GM19023 (cell line): ENCODE data around the gene DEAF1.
A peak's percentile ranks its signal among the peaks of the same experiment; 100 is the strongest.
"Not testable (repeated sequence)": the region's sequence is repeated elsewhere in the genome, so short reads cannot be mapped to it uniquely, and the experiment has no call there.

Source experiments
- ATAC-seq: cut with Tn5 transposase; IDR thresholded peaks from one replicate; pipeline ENCODE4 v1.9.1; 2021; ENCODE audit warnings: mild to moderate bottlenecking, moderate library complexity; ENCODE audit not compliant: unreplicated experiment

DEAF1 gene

GRCh38 chr11:701741-702461 is 6.9 kb upstream of the DEAF1 start:
- ATAC-seq, result no peak

- no peak for ATAC-seq
Observed at GRCh38 chr11:699753-700152, 4.7 kb upstream of the DEAF1 start.

DNA sequence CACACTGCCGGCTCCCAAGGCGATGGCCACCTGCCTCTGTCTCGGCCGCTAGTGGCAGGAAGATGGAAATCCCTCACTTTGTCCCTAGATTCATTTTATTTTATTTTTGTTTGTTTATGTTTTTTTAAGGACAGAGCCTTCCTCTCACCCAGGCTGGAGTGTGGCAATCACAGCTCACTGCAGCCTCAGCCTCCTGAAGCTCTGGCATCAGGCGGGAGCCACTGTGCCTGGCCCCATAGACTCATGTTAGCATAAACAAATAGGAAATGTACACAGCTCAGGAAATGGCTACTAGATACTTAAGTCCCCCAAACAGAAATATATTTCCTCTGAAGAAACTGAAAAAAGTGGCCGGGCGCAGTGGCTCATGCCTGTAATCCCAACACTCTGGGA is 4.1 kb upstream of the DEAF1 start:
- ATAC-seq, result no peak

DNA sequence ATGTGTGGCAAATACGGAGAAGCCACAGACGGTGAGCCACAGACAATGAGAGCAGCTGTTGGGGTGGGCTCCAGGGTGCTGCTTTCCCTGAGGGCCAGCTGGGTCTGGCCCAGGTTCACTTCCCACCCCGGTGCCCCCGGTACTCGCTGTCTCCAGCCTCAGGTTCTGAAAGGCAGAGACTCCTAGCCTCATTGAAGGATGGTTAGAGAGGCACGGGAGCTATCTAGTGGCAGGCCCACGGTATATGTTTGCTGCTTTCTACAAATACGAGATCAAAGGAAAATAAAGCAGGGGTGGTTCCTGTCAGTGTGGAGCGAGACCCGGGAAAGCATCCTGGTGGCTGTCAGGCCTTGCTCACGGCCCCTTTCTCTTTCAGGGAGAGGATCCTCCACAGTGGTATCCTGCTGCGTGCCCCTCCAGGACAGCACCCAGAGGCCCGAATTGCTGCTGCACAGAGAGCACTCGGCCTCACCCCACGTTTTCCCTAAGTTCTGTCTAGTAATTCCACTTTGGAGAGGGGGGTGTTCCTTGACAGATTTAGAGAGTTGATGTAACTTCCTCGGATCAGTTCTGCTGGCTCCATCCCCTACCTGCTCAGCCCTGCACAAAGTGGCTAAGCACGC is 3.6 kb upstream of the DEAF1 start:
- ATAC-seq, result no peak

- ATAC-seq, result no peak
Observed at GRCh38 chr11:697811-698311, 2.8 kb upstream of the DEAF1 start.

DNA sequence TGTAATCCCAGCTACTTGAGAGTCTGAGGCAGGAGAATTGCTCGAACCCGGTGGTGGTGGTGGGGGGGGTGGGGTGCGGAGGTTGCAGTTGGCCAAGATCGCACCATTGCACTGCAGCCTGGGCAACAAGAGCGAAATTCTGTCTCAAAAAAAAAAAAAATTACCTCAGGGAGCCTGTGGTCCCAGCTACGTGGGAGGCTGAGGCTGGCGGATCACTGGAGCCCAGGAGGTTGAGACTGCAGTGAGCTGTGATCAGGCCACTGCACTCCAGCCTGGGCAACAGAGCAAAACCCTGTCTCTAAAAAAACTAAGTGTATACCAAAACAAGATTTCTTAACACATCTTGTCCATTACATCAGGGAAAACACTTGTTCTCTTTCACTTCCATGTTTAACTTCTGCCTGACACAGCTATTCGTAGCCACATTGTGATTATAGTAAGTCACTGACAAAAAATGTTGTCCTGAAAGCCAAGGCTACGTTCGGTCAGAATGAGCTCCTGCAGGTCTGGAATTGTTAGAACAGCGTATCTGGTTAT is 2.0 kb upstream of the DEAF1 start:
- ATAC-seq, result no peak

DNA sequence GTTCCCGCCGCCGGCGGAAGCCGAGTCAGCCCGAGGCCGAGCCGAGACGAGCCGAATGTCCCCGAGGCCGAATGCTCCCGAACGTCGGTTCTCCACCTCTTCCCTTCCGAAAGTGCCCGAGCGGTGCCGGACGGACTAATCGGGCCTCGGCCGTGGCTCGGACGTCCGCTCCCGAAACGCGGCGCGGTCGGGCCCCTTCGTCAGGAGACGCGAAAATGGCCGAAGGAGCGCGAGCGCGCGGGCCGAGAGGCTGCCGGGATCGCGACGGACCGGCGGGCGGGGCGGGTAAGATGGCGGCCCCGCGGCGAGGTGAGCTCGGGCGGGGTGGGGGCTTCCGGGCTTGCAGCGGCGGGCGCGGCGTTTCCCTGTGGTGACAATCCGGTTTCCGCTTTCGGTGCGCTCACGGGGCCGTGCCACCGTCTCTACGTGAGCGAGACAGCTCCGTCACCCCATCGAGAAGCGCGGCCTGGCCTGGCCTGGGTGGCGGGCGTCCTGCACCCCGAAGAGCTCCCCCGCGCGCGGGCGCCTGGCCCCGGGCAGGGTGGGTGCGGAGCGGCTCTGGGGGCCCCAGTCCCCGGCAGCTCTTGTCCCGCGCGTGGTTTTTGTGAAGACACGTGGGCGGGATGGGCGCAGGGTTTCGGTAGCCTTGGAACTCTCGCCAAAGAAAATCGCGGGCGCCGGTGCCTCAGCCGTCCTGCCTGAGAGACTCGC is 671 bp upstream of the DEAF1 start, which contains the start of gene TMEM80:
Gene TMEM80, plus strand, starts transcription at position 279 of the 711 bp plus-strand sequence. Its CDS starts 12 bp downstream, at position 291.
- peak; percentile 69 for ATAC-seq

- ATAC-seq, result no peak
Observed at GRCh38 chr11:695288-695537, 191 bp upstream of the DEAF1 start.

- no peak for ATAC-seq
Observed at GRCh38 chr11:693887-694562, 997 bp downstream of the DEAF1 start.

GRCh38 chr11:693415-693831 is 1.6 kb downstream of the DEAF1 start:
- no peak for ATAC-seq

DNA sequence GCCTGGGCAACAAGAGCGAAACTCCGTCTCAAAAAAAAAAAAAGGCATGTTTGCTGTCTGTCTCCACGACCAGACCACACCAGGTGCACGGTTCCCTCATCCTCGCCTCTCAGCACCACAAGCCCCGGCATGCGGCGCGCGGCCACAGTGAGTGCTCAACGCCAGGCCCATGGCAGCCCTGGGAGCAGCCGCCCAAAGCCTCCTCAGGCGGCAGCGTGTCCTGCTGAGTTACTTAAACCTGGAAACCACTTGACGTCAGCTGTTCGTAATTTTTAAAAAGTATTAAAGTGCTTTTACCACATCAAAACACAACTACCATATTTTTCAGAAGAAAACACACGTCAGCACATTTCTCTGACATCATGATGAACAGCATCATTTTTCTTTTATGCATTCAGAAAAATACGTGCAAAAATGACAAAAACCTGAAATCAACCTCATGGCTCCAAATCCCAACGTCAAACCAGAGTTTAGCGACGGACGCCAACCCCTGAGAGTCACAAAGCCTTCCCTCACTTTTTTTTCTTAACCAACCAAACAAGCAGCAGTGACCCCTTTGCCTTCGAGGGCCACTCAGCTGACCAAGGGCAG is 2.1 kb downstream of the DEAF1 start:
- ATAC-seq, result no peak

- ATAC-seq, result no peak
Observed at GRCh38 chr11:691710-692590, 3.1 kb downstream of the DEAF1 start.

- ATAC-seq, result no peak
Observed at GRCh38 chr11:690738-691633, 4.0 kb downstream of the DEAF1 start.

DNA sequence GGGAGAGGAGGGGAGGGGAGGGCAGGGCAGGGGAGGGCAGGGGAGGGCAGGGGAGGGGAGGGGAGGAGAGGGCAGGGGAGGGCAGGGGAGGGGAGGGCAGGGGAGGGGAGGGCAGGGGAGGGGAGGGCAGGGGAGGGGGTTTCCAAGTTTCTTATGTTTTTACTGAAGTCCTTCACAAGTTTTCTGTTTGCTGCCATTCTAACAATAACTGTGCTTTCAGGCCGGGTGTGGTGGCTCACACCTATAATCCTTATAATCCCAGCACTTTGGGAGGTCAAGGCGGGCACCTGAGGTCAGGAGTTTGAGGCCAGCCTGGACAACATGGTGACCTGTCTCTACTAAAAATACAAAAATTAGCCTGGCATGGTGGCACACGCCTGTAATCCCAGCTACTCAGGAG is 4.8 kb downstream of the DEAF1 start:
- not testable (repeated sequence) for ATAC-seq

DNA sequence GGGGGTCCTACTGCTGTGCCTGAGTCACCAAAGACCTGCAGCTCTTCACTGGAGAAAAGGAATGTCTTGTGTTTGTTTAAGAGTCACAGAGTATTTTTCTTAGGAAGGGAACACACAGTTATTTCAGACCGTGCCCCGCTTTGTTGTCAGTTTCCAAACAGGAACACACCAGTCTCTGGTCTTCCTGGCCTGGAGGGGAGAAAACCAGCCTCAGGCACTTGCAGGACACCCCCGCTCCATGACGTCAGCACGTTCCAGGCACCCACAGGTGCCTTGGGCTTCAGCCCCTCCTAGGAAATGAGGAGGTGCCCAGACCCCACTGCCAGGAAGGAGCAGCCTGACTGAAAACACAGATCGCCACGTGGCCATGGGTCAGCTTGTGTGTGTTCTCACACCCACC is 5.4 kb downstream of the DEAF1 start:
- ATAC-seq, result no peak

GRCh38 chr11:688681-689080 is 6.3 kb downstream of the DEAF1 start:
- ATAC-seq, result no peak

DNA sequence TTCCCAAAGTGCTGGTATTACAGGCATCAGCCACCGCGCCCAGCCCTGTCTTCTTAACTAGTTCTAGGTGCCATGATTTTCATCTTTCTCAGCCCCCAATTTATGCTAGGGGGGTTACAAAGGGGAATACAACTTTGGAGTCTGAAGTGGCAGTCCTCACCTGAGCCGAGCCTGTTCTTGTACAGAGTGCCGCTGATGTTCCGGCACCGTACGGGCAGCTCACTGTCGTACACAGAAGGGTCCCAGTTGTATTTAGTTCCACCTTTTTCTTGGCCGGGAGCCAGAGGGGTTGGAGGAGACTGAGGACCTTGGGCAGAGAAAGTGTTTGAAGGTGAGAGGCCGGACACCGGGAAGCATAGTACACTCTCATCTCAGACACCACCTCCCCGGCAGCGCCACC is 7.3 kb downstream of the DEAF1 start:
- no peak for ATAC-seq

GRCh38 chr11:686451-687243 is 8.4 kb downstream of the DEAF1 start:
- ATAC-seq, result no peak
